Karpas-422 (cell line): Measurements from ENCODE around the gene SLC49A3. TPM values are rescaled to one million over a fixed set of nuclear protein-coding genes. Genes with fewer than 3 reads are reported as not detected.
A peak's percentile ranks its signal among the peaks of the same experiment; 100 is the strongest.
"Not testable (repeated sequence)": the region's sequence is repeated elsewhere in the genome, so short reads cannot be mapped to it uniquely, and the experiment has no call there.

Experiments
- DNase-seq: peaks from one replicate; pipeline ENCODE4 v3.0.0-alpha.2; 2015
- H2AFZ ChIP-seq: fragments of 200-600 bp; sonication (generic); 2 replicates; pipeline ENCODE4 v1.6.1; 2014; ENCODE audit warnings: antibody characterized with exemption, low read length, mixed read lengths
- H3K27ac ChIP-seq: fragments of 200-600 bp; sonication (generic); 2 replicates; pipeline ENCODE4 v1.5.1; 2014; ENCODE audit warnings: mild to moderate bottlenecking, low read length, moderate library complexity
- H3K27me3 ChIP-seq: fragments of 200-600 bp; sonication (generic); 2 replicates; pipeline ENCODE4 v1.6.1; 2014; ENCODE audit warnings: low read length, mixed read lengths
- H3K36me3 ChIP-seq: fragments of 200-600 bp; sonication (generic); 2 replicates; pipeline ENCODE4 v1.6.1; 2014; ENCODE audit warnings: low read length, mixed read lengths; ENCODE audit not compliant: insufficient read depth
- H3K4me1 ChIP-seq: fragments of 200-600 bp; sonication (generic); 2 replicates; pipeline ENCODE4 v1.6.1; 2014; ENCODE audit warnings: mild to moderate bottlenecking, low read length, mixed read lengths
- H3K4me2 ChIP-seq: fragments of 200-600 bp; sonication (generic); 2 replicates; pipeline ENCODE4 v1.6.1; 2014; ENCODE audit warnings: low read length, low read depth, mild to moderate bottlenecking; ENCODE audit not compliant: poor library complexity, severe bottlenecking
- H3K4me3 ChIP-seq: fragments of 200-600 bp; sonication (generic); 2 replicates; pipeline ENCODE4 v1.5.1; 2014; ENCODE audit warnings: mild to moderate bottlenecking, antibody characterized with exemption, low read length, mixed read lengths
- H3K79me2 ChIP-seq: fragments of 200-600 bp; sonication (generic); 2 replicates; pipeline ENCODE4 v1.6.1; 2014; ENCODE audit warnings: mild to moderate bottlenecking, low read length, mixed read lengths
- H3K9ac ChIP-seq: fragments of 200-600 bp; sonication (generic); 2 replicates; pipeline ENCODE4 v1.6.0; 2014; ENCODE audit warnings: low read length
- H3K9me2 ChIP-seq: fragments of 200-600 bp; sonication (generic), shearing (Covaris generic); replicated peaks from 2 replicates; pipeline ENCODE4 v1.6.0; 2014; ENCODE audit warnings: mild to moderate bottlenecking, low read length, moderate library complexity; ENCODE audit not compliant: insufficient read depth
- H3K9me3 ChIP-seq: fragments of 300-700, 200-600 bp; sonication (generic); 2 replicates; pipeline ENCODE4 v1.6.1; 2014; ENCODE audit warnings: low read length, mixed read lengths
- H4K20me1 ChIP-seq: fragments of 200-600 bp; sonication (generic); 2 replicates; pipeline ENCODE4 v1.6.1; 2014; ENCODE audit warnings: mild to moderate bottlenecking, antibody characterized with exemption, low read length, low read depth; ENCODE audit not compliant: insufficient read depth
- total RNA-seq: library from RNA; depleted of rRNA; stranded (reverse); fragments of >200 nt; shearing (Covaris generic); gene quantifications from 2 replicates; pipeline ENCODE4 v1.2.3, GENCODE V29; 2014; ENCODE audit warnings: low replicate concordance

SLC49A3 gene
- total RNA-seq, 1 experiment from 2014 or later: not detected

GRCh38 chr4:707929-708630, 19.1 kb upstream of the SLC49A3 start:
- no peaks in the 10 kb centered on the region for H3K9me3 ChIP-seq
- H3K36me3 ChIP-seq: no peaks in the 10 kb centered on the region
- H3K4me1 ChIP-seq: peaks cover 11% of the 10 kb centered on the region
- H2AFZ ChIP-seq: no peak overlapping the region
- H3K79me2 ChIP-seq: peaks cover 57% of the 10 kb centered on the region
- no peak overlapping the region for H3K27ac ChIP-seq
- no peaks in the 10 kb centered on the region for H4K20me1 ChIP-seq
- no peak overlapping the region for H3K4me2 ChIP-seq
- H3K27me3 ChIP-seq: no peaks in the 10 kb centered on the region
- H3K4me3 ChIP-seq: no peak overlapping the region
- H3K9me2 ChIP-seq: no peaks in the 10 kb centered on the region
- no peak for DNase-seq
- H3K9ac ChIP-seq: no peak overlapping the region

DNA sequence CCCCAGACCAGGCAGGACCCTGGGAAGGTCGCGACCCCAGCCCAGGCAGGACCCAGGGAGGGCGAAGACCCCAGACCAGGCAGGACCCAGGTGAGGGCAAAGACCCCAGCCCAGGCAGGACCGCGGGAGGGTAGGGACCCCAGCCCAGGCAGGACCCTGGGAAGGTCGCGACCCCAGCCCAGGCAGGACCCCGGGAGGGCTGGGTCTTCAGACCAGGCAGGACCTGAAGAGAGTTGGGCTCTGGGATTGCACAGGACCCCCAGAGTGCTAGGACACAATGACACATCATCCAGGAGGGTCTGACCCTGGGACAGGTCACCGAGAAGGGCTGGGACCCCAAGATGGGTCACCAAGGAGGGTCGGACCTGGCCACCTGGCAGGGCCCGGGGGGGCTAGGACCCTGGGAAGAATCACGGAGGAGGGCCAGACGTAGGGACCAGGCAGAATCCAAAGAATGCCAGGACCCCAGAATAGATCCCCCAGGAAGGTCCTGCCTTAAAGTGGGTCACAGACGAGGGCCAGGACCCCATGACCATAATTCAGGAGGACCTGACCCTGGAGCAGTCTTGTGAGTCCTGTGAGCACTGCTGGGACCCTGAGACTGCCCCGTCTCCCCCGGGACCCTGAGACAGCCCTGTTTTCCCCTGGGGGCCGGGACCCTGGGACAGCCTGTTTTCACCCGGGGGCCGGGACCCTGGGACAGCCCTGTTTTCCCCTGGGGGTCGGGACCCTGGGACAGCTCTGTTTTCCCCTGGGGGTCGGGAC, 18.1 kb upstream of the SLC49A3 start:
- peaks cover 11% of the 10 kb centered on the region for H3K4me1 ChIP-seq
- H3K79me2 ChIP-seq: peaks cover 46% of the 10 kb centered on the region
- peak overlapping the region; percentile 84 for H3K9ac ChIP-seq
- H3K9me2 ChIP-seq: no peaks in the 10 kb centered on the region
- no peak for DNase-seq
- H3K4me2 ChIP-seq: peak overlapping the region; percentile 63
- no peak overlapping the region for H2AFZ ChIP-seq
- H3K36me3 ChIP-seq: no peaks in the 10 kb centered on the region
- H3K27ac ChIP-seq: no peak overlapping the region
- H4K20me1 ChIP-seq: no peaks in the 10 kb centered on the region
- H3K27me3 ChIP-seq: no peaks in the 10 kb centered on the region
- H3K4me3 ChIP-seq: peak overlapping the region; percentile 70; the same call in 1 of the 2 replicates
- no peaks in the 10 kb centered on the region for H3K9me3 ChIP-seq

DNA sequence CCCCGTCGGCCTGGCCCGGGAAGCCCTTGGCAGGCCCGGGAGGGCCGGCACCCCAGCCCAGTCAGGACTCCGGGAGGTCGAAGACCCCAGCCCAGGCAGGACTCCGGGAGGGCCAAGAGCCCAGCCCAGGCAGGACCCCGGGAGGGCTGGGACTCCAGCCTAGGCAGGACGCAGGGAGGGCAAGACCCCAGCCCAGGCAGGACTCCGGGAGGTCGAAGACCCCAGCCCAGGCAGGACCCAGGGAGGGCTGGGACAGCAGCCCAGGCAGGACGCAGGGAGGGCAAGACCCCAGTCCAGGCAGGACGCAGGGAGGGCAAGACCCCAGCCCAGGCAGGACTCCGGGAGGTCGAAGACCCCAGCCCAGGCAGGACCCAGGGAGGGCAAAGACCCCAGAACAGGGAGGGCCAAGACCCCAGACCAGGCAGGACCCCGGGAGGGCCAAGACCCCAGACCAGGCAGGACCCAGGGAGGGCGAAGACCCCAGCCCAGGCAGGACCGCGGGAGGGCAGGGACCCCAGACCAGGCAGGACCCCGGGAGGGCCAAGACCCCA, 17.2 kb upstream of the SLC49A3 start:
- H3K9ac ChIP-seq: peak overlapping the region; percentile 84
- not testable (repeated sequence) for H3K9me3 ChIP-seq, H4K20me1 ChIP-seq, DNase-seq, H3K36me3 ChIP-seq, H3K9me2 ChIP-seq, H3K27me3 ChIP-seq
- peak overlapping the region; percentile 48 for H3K27ac ChIP-seq
- H2AFZ ChIP-seq: peak overlapping the region; percentile 40
- H3K4me1 ChIP-seq: peaks cover 11% of the 10 kb centered on the region
- H3K79me2 ChIP-seq: peaks cover 45% of the 10 kb centered on the region
- peak overlapping the region; percentile 63 for H3K4me2 ChIP-seq
- peak overlapping the region; percentile 70 for H3K4me3 ChIP-seq

DNA sequence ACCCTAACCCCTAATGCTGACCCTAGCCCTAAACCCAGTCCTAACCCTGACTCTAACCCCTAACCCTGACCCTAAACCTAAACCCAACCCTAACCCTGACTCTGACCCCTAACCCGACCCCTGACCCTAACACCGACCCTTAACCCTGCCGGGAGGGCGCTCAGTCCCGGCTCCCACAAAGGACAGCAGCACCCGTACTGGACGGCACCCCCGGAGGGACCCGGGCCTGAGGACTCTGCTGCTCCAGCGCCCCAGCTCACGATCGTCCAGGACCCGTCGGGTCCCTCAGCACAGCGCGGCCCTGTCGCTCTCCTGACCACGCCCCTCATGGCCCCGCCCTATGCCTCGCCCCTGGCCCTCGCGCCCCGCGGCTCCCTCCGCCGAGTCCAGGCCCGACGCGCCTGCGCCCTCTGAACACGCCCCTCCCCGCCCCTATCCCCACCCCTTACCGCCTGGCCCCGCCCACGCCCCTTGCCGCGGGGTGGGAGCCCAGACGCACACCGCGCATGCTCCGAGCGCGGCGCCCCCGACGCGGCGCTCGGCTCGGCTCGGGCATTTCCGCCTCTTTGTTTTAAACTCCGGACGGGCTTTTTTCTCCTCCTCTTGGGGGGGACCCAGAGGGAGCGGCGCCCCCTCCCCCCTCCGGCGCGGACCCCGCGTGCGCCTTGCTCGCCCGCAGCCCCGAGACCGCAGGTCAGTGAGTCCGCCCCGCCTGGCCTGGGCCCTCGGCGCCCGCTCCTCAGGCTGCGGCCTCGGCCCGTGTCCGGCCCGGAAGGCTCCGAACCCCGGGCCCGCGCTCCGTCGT, 16.5 kb upstream of the SLC49A3 start, which contains the start of gene PCGF3:
Gene PCGF3 (plus strand): TSS at position 555 of the 805 bp plus-strand sequence. CDS start 27,849 bp downstream, outside the sequence.
- peak within 1 kb of the TSS; percentile 63 for H3K4me2 ChIP-seq
- DNase-seq: peak; percentile 99
- H3K9me3 ChIP-seq: no peaks in the 10 kb centered on the region
- H3K9ac ChIP-seq: peak within 1 kb of the TSS; percentile 84
- H3K9me2 ChIP-seq: no peaks in the 10 kb centered on the region
- peaks cover 39% of the 10 kb centered on the region for H3K79me2 ChIP-seq
- H3K27ac ChIP-seq: peak within 1 kb of the TSS; percentile 48
- no peaks in the 10 kb centered on the region for H3K27me3 ChIP-seq
- peak within 1 kb of the TSS; percentile 40 for H2AFZ ChIP-seq
- H4K20me1 ChIP-seq: no peaks in the 10 kb centered on the region
- H3K4me1 ChIP-seq: peaks cover 11% of the 10 kb centered on the region
- no peaks in the 10 kb centered on the region for H3K36me3 ChIP-seq
- H3K4me3 ChIP-seq: peak within 1 kb of the TSS; percentile 70

DNA sequence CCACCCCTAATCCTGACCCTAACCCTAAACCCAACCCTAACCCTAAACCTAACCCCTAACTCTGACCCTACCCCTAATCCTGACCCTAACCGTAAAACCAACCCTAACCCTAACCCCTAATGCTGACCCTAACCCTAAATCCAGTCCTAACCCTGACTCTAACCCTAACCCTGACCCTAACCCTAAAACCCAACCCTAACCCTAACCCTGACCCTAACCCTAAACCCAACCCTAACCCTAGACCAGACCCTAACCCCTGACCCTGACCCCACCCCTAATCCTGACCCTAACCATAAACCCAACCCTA, 16.0 kb upstream of the SLC49A3 start:
- Histone ChIP-seq H3K9me3 (no peaks in the 10 kb centered on the region), H3K9me2 (no peaks in the 10 kb centered on the region), H3K4me2 (peak overlapping the region; percentile 51), H3K4me3 (peak overlapping the region; percentile 52; the same call in 1 of the 2 replicates), H3K36me3 (no peaks in the 10 kb centered on the region), H3K79me2 (peaks cover 33% of the 10 kb centered on the region), H4K20me1 (no peaks in the 10 kb centered on the region), H2AFZ (no peak overlapping the region), H3K27ac (no peak overlapping the region), H3K9ac (peak overlapping the region; percentile 54; the same call in 1 of the 2 replicates), H3K27me3 (no peaks in the 10 kb centered on the region), H3K4me1 (peaks cover 14% of the 10 kb centered on the region)
- DNase-seq: no peak

DNA sequence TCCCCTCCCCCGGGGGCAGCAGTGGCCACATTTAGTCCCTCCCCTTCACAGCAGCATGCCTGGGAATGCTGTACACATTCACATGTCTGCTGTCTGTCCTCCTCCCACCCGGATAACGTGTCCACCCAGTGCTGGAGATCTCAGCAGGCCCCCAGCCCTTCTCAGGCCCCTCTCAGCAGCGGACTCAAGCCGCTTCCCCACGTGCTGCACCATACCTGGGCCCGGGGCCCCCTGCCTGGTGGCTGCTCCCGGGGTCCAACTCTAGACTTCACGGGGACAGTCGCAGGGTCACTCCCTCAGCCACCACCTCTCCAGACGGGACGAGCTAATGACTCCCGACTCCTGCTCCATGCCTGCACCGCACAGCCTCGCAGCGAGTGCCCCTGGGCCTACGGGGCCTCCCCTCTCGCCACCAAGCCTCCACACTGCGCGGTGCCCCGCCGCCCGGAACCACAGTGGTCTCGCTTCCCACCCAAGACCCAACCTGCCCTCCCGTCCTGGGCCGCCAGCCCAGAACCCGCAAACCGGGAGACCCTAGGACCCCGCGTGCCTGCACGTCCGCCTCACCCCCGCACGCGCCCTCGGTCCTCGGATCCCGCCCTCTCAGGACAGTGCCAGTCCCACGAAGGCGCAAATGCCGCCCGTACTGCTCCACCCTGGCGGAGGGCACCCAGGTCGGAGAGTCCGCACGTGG, 15.4 kb upstream of the SLC49A3 start:
- Histone ChIP-seq H3K79me2 (peaks cover 28% of the 10 kb centered on the region), H3K9me2 (no peaks in the 10 kb centered on the region), H3K27me3 (no peaks in the 10 kb centered on the region), H3K9me3 (no peaks in the 10 kb centered on the region), H3K9ac (no peak overlapping the region), H3K4me2 (no peak overlapping the region), H3K4me3 (no peak overlapping the region), H2AFZ (no peak overlapping the region), H3K27ac (no peak overlapping the region), H3K4me1 (peaks cover 20% of the 10 kb centered on the region), H3K36me3 (no peaks in the 10 kb centered on the region), H4K20me1 (no peaks in the 10 kb centered on the region)
- DNase-seq: no peak

GRCh38 chr4:703336-704197, 14.6 kb upstream of the SLC49A3 start:
- peaks cover 20% of the 10 kb centered on the region for H3K79me2 ChIP-seq
- H3K36me3 ChIP-seq: no peaks in the 10 kb centered on the region
- no peaks in the 10 kb centered on the region for H4K20me1 ChIP-seq
- no peaks in the 10 kb centered on the region for H3K9me2 ChIP-seq
- H3K9ac ChIP-seq: no peak overlapping the region
- H3K4me2 ChIP-seq: no peak overlapping the region
- H3K4me1 ChIP-seq: peaks cover 28% of the 10 kb centered on the region
- no peak overlapping the region for H3K27ac ChIP-seq
- no peak overlapping the region for H2AFZ ChIP-seq
- H3K4me3 ChIP-seq: no peak overlapping the region
- H3K27me3 ChIP-seq: no peaks in the 10 kb centered on the region
- no peak for DNase-seq
- H3K9me3 ChIP-seq: no peaks in the 10 kb centered on the region
